IMR-90 (cell line): ENCODE data around the gene KIR3DL3. TPM values are rescaled to one million over a fixed set of nuclear protein-coding genes. Genes with fewer than 3 reads are reported as not detected.

Experiments used
- ATAC-seq: fragments of 200-7000 bp; cut with Tn5 transposase; 2 replicates; pipeline ENCODE4 v1.9.1; 2020; ENCODE audit warnings: low read depth, mild to moderate bottlenecking, moderate library complexity
- BruUV-seq: library from RNA; stranded (reverse); fragments of 400-500 nt; replicated peaks from 2 replicates; lab custom pipeline; 2021; lab: Mats Ljungman, UMichigan
- CTCF ChIA-PET: fragments of 300-600 bp; formaldehyde crosslinking; extraction: SDS; loops from one replicate; lab custom pipeline; 2021; ENCODE audit warnings: antibody characterized with exemption; lab: Yijun Ruan, JAX
- POLR2A ChIA-PET: fragments of 300-600 bp; sonication (Branson Sonifier 250); formaldehyde crosslinking; loops from one replicate; lab custom pipeline; 2022; ENCODE audit warnings: antibody characterized with exemption; ENCODE audit not compliant: unreplicated experiment; lab: Charles Lee
- DNase-seq: peaks from one replicate; pipeline ENCODE4 v3.0.0; 2013
- H2AFZ ChIP-seq: replicated peaks from 2 replicates; pipeline ENCODE3; 2013; ENCODE audit warnings: low read length, mild to moderate bottlenecking; ENCODE audit not compliant: poor library complexity
- H2AK5ac ChIP-seq: 2 replicates; pipeline ENCODE4 v1.6.1; 2013; ENCODE audit warnings: low read depth, low read length, inconsistent platforms
- H2AK9ac ChIP-seq: replicated peaks from 2 replicates; pipeline ENCODE3; 2013; ENCODE audit warnings: mild to moderate bottlenecking, low read depth, low read length, moderate library complexity; ENCODE audit not compliant: poor library complexity
- H2BK120ac ChIP-seq: 2 replicates; pipeline ENCODE4 v1.6.1; 2013; ENCODE audit warnings: low read depth, low read length, inconsistent platforms
- H2BK15ac ChIP-seq: 3 replicates; pipeline ENCODE4 v1.6.1; 2013; ENCODE audit warnings: low read depth, low read length, inconsistent platforms
- H2BK20ac ChIP-seq: 2 replicates; pipeline ENCODE4 v1.6.1; 2013; ENCODE audit warnings: low read depth, mild to moderate bottlenecking, inconsistent platforms, low read length, moderate library complexity
- H2BK5ac ChIP-seq: 2 replicates; pipeline ENCODE4 v1.6.1; 2013; ENCODE audit warnings: mild to moderate bottlenecking, low read depth, low read length, inconsistent platforms; ENCODE audit not compliant: poor library complexity, severe bottlenecking
- H3K14ac ChIP-seq: replicated peaks from 2 replicates; pipeline ENCODE4 v1.6.1; 2013; ENCODE audit warnings: low read depth, low read length, inconsistent platforms
- H3K18ac ChIP-seq: 2 replicates; pipeline ENCODE4 v1.6.1; 2013; ENCODE audit warnings: low read depth, low read length, control low read depth
- H3K23ac ChIP-seq: 2 replicates; pipeline ENCODE4 v1.6.1; 2013; ENCODE audit warnings: low read depth, low read length, inconsistent platforms
- H3K27ac ChIP-seq: 2 replicates; pipeline ENCODE4 v1.5.1; 2013; ENCODE audit warnings: mild to moderate bottlenecking, control low read depth, low read length; ENCODE audit not compliant: insufficient read depth
- H3K27me3 ChIP-seq: 2 replicates; pipeline ENCODE4 v1.6.1; 2013; ENCODE audit warnings: low read length; ENCODE audit not compliant: control insufficient read depth, insufficient read depth
- H3K36me3 ChIP-seq: 2 replicates; pipeline ENCODE4 v1.6.1; 2013; ENCODE audit warnings: low read length, mixed read lengths; ENCODE audit not compliant: control insufficient read depth, insufficient read depth
- H3K4ac ChIP-seq: 2 replicates; pipeline ENCODE4 v1.6.1; 2013; ENCODE audit warnings: low read depth, low read length, inconsistent platforms
- H3K4me1 ChIP-seq: 2 replicates; pipeline ENCODE4 v1.6.1; 2013; ENCODE audit warnings: low read length, mixed read lengths; ENCODE audit not compliant: control insufficient read depth, insufficient read depth
- H3K4me2 ChIP-seq: 2 replicates; pipeline ENCODE4 v1.6.1; 2013; ENCODE audit warnings: low read depth, mild to moderate bottlenecking, control low read depth, low read length, moderate library complexity
- H3K4me3 ChIP-seq: 2 replicates; pipeline ENCODE4 v1.5.1; 2013; ENCODE audit warnings: low read depth, mild to moderate bottlenecking, control low read depth, low read length, moderate library complexity; ENCODE audit not compliant: insufficient read depth
- H3K56ac ChIP-seq: 2 replicates; pipeline ENCODE4 v1.6.1; 2013; ENCODE audit warnings: low read length, inconsistent platforms; ENCODE audit not compliant: insufficient read depth; ENCODE audit errors: extremely low read depth
- H3K79me1 ChIP-seq, 2 experiments: 2 replicates each; pipeline ENCODE4 v1.6.1; 2013; ENCODE audit warnings: low read length in 2 of 2, inconsistent platforms in 1 of 2, low read depth in 1 of 2
- H3K9ac ChIP-seq: 2 replicates; pipeline ENCODE4 v1.6.1; 2013; ENCODE audit warnings: low read depth, low read length, control low read depth
- H3K9me1 ChIP-seq: 2 replicates; pipeline ENCODE4 v1.6.1; 2013; ENCODE audit warnings: low read length, inconsistent platforms; ENCODE audit not compliant: insufficient read depth
- H3K9me3 ChIP-seq: 2 replicates; pipeline ENCODE4 v1.6.1; 2013; ENCODE audit warnings: low read length; ENCODE audit not compliant: control insufficient read depth, insufficient read depth
- H4K20me1 ChIP-seq: 2 replicates; pipeline ENCODE4 v1.6.1; 2013; ENCODE audit warnings: low read length, inconsistent platforms; ENCODE audit not compliant: insufficient read depth
- H4K5ac ChIP-seq: 2 replicates; pipeline ENCODE4 v1.6.1; 2013; ENCODE audit warnings: mild to moderate bottlenecking, low read depth, low read length, control low read depth
- H4K8ac ChIP-seq, 2 experiments: 2 replicates each; pipeline ENCODE4 v1.6.1; 2013; ENCODE audit warnings: low read depth in 2 of 2, low read length in 2 of 2, control low read depth in 1 of 2, inconsistent platforms in 1 of 2
- H4K91ac ChIP-seq: 2 replicates; pipeline ENCODE4 v1.6.1; 2013; ENCODE audit warnings: low read depth, low read length, inconsistent platforms; ENCODE audit not compliant: insufficient read depth
- CTCF ChIP-seq: conservative IDR thresholded peaks from 2 replicates; pipeline ENCODE4 v1.5.1; 2012; ENCODE audit warnings: mild to moderate bottlenecking, low read depth, low read length, improper control_type of control experiment
- FOS ChIP-seq: fragments of 150-350 bp; IDR thresholded peaks from 2 replicates; pipeline ENCODE4 v1.6.1; 2016; ENCODE audit warnings: low read depth, low read length
- MAZ ChIP-seq: IDR thresholded peaks from 2 replicates; pipeline ENCODE4 v1.6.1; 2012; ENCODE audit warnings: low read depth, mild to moderate bottlenecking, low read length, improper control_type of control experiment, moderate library complexity, borderline replicate concordance
- MXI1 ChIP-seq: IDR thresholded peaks from 2 replicates; pipeline ENCODE4 v1.6.1; 2012; ENCODE audit warnings: low read depth, mild to moderate bottlenecking, low read length, moderate library complexity, borderline replicate concordance
- NFE2L2 ChIP-seq: fragments of 150-350 bp; IDR thresholded peaks from 2 replicates; pipeline ENCODE4 v1.6.1; 2016; ENCODE audit warnings: low read depth, mild to moderate bottlenecking, low read length
- RAD21 ChIP-seq: IDR thresholded peaks from 2 replicates; pipeline ENCODE4 v1.6.1; 2012; ENCODE audit warnings: low read length, improper control_type of control experiment
- RCOR1 ChIP-seq: IDR thresholded peaks from 2 replicates; pipeline ENCODE4 v1.6.1; 2012; ENCODE audit warnings: mild to moderate bottlenecking, low read length, improper control_type of control experiment; ENCODE audit not compliant: insufficient replicate concordance
- SMC3 ChIP-seq: fragments of 150-350 bp; IDR thresholded peaks from 2 replicates; pipeline ENCODE4 v1.6.1; 2016; ENCODE audit warnings: low read depth, mild to moderate bottlenecking, antibody characterized with exemption, low read length, moderate library complexity
- WGBS, 2 experiments: methylation state at CpG; one replicate each; pipeline versions ENCODE4 v1.1.5 to v1.1.7; 2013; ENCODE audit warnings: missing lambda C conversion rate in 2 of 2; ENCODE audit not compliant: insufficient read length in 1 of 2; ENCODE audit errors: extremely low coverage in 2 of 2; 5-methylcytosine and 5-hydroxymethylcytosine counted together
- dilution Hi-C: fragments of 300-500 bp; cut with HindIII; formaldehyde crosslinking; loops from one replicate; pipeline ENCODE4 v1.14.3; 2018; ENCODE audit warnings: low sequenced_read_pairs; ENCODE audit not compliant: unreplicated experiment
- in situ Hi-C: fragments of 300-500 bp; cut with MboI; formaldehyde crosslinking; loops from 3 replicates; pipeline ENCODE4 v1.14.3; 2019; ENCODE audit warnings: low sequenced_read_pairs, inconsistent platforms, mixed read lengths
- intact Hi-C: fragments of 100-400 bp; cut with micrococcal nuclease; formaldehyde crosslinking; loops from 2 replicates; pipeline ENCODE4 v1.10.0; 2022
- polyA plus RNA-seq, 3 experiments: library from polyadenylated mRNA; depleted of rRNA; stranded (reverse); fragments of >200 nt; gene quantifications; 2 replicates each; pipeline ENCODE4 v1.2.3, GENCODE V29; 2012; ENCODE audit warnings: low replicate concordance in 1 of 3
- total RNA-seq: library from RNA; depleted of rRNA; stranded (reverse); fragments of >200 nt; gene quantifications from 2 replicates; pipeline ENCODE4 v1.2.3, GENCODE V29; 2012
- TF ChIP-seq, protein P1 (sequence below): fragments of 150-350 bp; IDR thresholded peaks from 2 replicates; pipeline ENCODE4 v1.6.1; 2016; ENCODE audit warnings: low read depth, mild to moderate bottlenecking, low read length, moderate library complexity, borderline replicate concordance

KIR3DL3 gene
- total and polyA plus RNA-seq, 2 of the 4 experiments (the other 2 are of a cell fraction) = not detected

GRCh38 chr19:54696766-54697165 lies 27.5 kb upstream of the KIR3DL3 start:
- Histone ChIP-seq H2BK5ac (no peak overlapping the region), H2BK120ac (no peak overlapping the region), H3K9me3 (peaks cover 38% of the 10 kb centered on the region), H3K18ac (no peak overlapping the region), H3K4me2 (no peak overlapping the region), H3K9me1 (no peaks in the 10 kb centered on the region), H2AFZ (no peak overlapping the region), H4K5ac (no peak overlapping the region), H4K20me1 (no peaks in the 10 kb centered on the region), H3K79me1 (no peaks in the 10 kb centered on the region), H2BK20ac (no peak overlapping the region), H3K27me3 (no peaks in the 10 kb centered on the region), H2BK15ac (no peak overlapping the region), H4K8ac (no peak overlapping the region), H3K36me3 (no peaks in the 10 kb centered on the region), H3K14ac (no peak overlapping the region), H3K9ac (no peak overlapping the region), H3K4me3 (no peak overlapping the region), H3K4ac (no peak overlapping the region), H2AK9ac (no peak overlapping the region), H3K27ac (no peak overlapping the region), H3K4me1 (no peaks in the 10 kb centered on the region), H4K91ac (no peak overlapping the region), H3K23ac (no peak overlapping the region), H3K56ac (no peak overlapping the region), H2AK5ac (no peak overlapping the region)
- ChIA-PET CTCF (no interaction called here), POLR2A (no interaction called here)
- in situ Hi-C loops = no loop called here
- intact Hi-C loops = no loop called here
- dilution Hi-C loops = no loop called here
- TF ChIP-seq SMC3 (no peak), RAD21 (no peak), MXI1 (no peak), NFE2L2 (no peak), RCOR1 (no peak), MAZ (no peak), FOS (no peak), CTCF (no peak)
- TF ChIP-seq, protein P1, sequence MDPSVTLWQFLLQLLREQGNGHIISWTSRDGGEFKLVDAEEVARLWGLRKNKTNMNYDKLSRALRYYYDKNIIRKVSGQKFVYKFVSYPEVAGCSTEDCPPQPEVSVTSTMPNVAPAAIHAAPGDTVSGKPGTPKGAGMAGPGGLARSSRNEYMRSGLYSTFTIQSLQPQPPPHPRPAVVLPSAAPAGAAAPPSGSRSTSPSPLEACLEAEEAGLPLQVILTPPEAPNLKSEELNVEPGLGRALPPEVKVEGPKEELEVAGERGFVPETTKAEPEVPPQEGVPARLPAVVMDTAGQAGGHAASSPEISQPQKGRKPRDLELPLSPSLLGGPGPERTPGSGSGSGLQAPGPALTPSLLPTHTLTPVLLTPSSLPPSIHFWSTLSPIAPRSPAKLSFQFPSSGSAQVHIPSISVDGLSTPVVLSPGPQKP = no peak
- DNase-seq (no peak), ATAC-seq (no peak)
- no TSS peak for BruUV-seq
- no CpG with 5 or more reads among the region's 2 CpGs for WGBS, 2 experiments
